ENCODE data around the gene NPRL2.
A peak's percentile ranks its signal among the peaks of the same experiment; 100 is the strongest.

Gene NPRL2

GRCh38 chr3:50347187-50347813 is 3.3 kb downstream of the NPRL2 start:
- peak; percentile 73 for DNase-seq

- DNase-seq = peak; percentile 79
Measured at GRCh38 chr3:50345586-50346234, 4.9 kb downstream of the NPRL2 start, which contains the start of gene ZMYND10. Gene ZMYND10 (minus strand): TSS chr3:50345732. CDS start chr3:50345579, 153 bp downstream.

GRCh38 chr3:50345008-50345407 is 5.6 kb downstream of the NPRL2 start:
- no peak for DNase-seq

- DNase-seq = peak; percentile 54
Measured at GRCh38 chr3:50342813-50343633, 7.6 kb downstream of the NPRL2 start.

GRCh38 chr3:50341996-50342650 is 8.5 kb downstream of the NPRL2 start:
- no peak for DNase-seq

- no peak for DNase-seq
Measured at GRCh38 chr3:50341537-50341936, 9.0 kb downstream of the NPRL2 start.

- no peak for DNase-seq
Measured at GRCh38 chr3:50340448-50341329, 9.9 kb downstream of the NPRL2 start, which contains the start of gene RASSF1. Gene RASSF1 (minus strand): TSS chr3:50340836. CDS start chr3:50340805, 31 bp downstream.

GRCh38 chr3:50340147-50340447 is 10.5 kb downstream of the NPRL2 start:
- DNase-seq = no peak

- DNase-seq = no peak
Measured at GRCh38 chr3:50339485-50340146, 11.0 kb downstream of the NPRL2 start.

- DNase-seq = no peak
Measured at GRCh38 chr3:50338965-50339364, 11.6 kb downstream of the NPRL2 start.

- DNase-seq = peak; percentile 99
Measured at GRCh38 chr3:50337175-50337861, 13.3 kb downstream of the NPRL2 start.

GRCh38 chr3:50336452-50337174 is 14.0 kb downstream of the NPRL2 start:
- DNase-seq = peak; percentile 47

- no peak for DNase-seq
Measured at GRCh38 chr3:50334339-50335075, 16.1 kb downstream of the NPRL2 start.

GRCh38 chr3:50333744-50334328 is 16.7 kb downstream of the NPRL2 start:
- DNase-seq = no peak

GRCh38 chr3:50331364-50331907 is 19.1 kb downstream of the NPRL2 start:
- no peak for DNase-seq

- no peak for DNase-seq
Measured at GRCh38 chr3:50330330-50330729, 20.2 kb downstream of the NPRL2 start.

- peak; percentile 98 for DNase-seq
Measured at GRCh38 chr3:50327943-50328691, 22.5 kb downstream of the NPRL2 start, which contains the start of gene TUSC2. Gene TUSC2 (minus strand): TSS chr3:50328223. CDS start chr3:50328099, 124 bp downstream.

GRCh38 chr3:50327129-50327528 is 23.4 kb downstream of the NPRL2 start:
- no peak for DNase-seq

All from NCI-H82 (cell line).